Measurements from ENCODE around the gene GMPPA.

GMPPA gene

DNA sequence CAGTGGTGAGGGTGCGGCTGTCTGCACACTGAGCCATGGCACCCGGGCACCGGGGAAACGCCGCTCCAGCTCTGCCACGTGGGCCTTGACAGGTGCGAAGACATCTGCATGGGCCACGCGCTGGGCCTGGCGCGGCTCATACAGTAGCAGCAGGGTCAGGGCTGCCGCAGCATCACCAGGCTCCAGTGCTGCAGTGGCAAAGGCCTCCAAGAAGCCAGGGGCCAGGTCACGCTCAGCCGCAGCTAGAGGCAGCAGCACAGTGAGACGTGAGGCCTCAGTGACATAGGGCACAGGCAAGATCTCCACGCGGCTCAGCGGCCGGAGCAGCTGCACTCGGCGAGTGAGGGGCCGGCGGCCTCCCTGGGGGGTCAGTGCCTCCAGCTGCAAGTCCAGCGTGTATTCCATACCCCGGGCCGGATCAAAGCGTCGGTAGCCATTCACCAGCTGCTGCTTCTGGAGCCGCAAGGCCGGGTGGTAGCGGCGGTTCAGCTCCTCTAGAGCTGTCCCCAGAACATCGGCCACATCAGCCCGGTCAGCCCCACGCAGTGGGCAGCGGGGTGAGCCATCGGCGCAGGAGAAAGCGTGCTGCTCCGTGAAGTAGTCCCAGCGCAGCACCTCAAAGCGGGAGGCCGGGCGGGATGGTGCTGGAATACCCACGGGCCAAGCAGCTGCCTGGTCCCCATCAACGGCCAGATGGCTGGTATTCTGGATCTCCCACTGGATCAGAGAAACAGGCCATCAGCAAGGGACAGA lies 41.4 kb downstream of the GMPPA start:
- H3K27ac ChIP-seq (ENCODE audit: low read depth, low read length), result no peak overlapping the region
- H3K4me1 ChIP-seq (ENCODE audit: control insufficient read depth in 1 of 2, insufficient read depth in 2 of 2, low read length in 2 of 2), result peaks cover 17 to 23% of the 10 kb centered on the region in 2 donors
- H3K9me3 ChIP-seq (ENCODE audit: control insufficient read depth in 1 of 2, low read length in 2 of 2), result no peaks in the 10 kb centered on the region
- H3K27me3 ChIP-seq (ENCODE audit: control insufficient read depth in 1 of 2, insufficient read depth in 2 of 2, low read length in 2 of 2), result no peaks in the 10 kb centered on the region
- no peak overlapping the region for H3K9ac ChIP-seq (ENCODE audit: low read depth in 1 of 2, low read length in 2 of 2)
- no peak overlapping the region for H3K4me3 ChIP-seq (ENCODE audit: low read depth in 1 of 2, low read length in 2 of 2)
- peaks cover 12 to 21% of the 10 kb centered on the region in 2 donors for H3K36me3 ChIP-seq (ENCODE audit: control insufficient read depth in 1 of 2, insufficient read depth in 2 of 2, low read length in 2 of 2)

DNA sequence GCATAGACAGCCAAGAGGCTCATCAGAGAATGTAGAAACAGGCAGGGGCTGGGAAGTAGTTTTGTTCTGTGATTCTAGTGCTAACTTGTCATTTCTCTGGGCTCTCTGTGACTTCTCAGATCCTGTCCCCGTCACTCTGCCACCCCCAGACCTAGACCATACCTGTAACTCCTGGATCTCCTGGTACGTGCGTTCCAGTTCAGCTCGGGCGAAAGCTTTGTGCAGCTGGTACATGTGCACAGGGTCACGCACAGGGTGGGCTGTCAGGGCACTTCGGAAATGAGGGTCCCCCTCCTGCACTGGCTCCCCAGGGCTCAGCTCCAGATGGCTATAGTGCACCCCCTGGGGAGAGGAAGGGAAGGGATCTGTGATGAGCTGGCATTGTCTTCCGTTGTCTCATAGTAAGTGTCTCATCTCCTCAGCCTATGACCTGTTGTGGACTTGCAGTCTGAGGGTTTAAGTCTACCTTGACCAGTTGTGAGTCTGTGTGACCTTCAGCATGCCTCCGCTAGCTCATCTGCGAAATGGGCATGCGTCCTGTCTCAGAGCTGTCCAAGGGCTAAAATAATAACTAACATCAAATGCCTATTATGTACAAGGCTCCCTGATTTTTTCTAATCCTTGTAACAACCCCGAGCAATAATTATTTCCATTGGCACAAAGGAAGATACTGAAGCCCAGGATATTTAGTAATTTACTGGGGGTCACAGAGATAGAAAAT lies 42.3 kb downstream of the GMPPA start:
- Histone ChIP-seq H3K9me3 (ENCODE audit: control insufficient read depth in 1 of 2, low read length in 2 of 2) (no peaks in the 10 kb centered on the region), H3K4me3 (ENCODE audit: low read depth in 1 of 2, low read length in 2 of 2) (no peak overlapping the region), H3K4me1 (ENCODE audit: control insufficient read depth in 1 of 2, insufficient read depth in 2 of 2, low read length in 2 of 2) (peaks cover 24 to 30% of the 10 kb centered on the region in 2 donors), H3K36me3 (ENCODE audit: control insufficient read depth in 1 of 2, insufficient read depth in 2 of 2, low read length in 2 of 2) (peaks cover 12 to 21% of the 10 kb centered on the region in 2 donors), H3K27ac (ENCODE audit: low read depth, low read length) (no peak overlapping the region), H3K9ac (ENCODE audit: low read depth in 1 of 2, low read length in 2 of 2) (no peak overlapping the region), H3K27me3 (ENCODE audit: control insufficient read depth in 1 of 2, insufficient read depth in 2 of 2, low read length in 2 of 2) (no peaks in the 10 kb centered on the region)

DNA sequence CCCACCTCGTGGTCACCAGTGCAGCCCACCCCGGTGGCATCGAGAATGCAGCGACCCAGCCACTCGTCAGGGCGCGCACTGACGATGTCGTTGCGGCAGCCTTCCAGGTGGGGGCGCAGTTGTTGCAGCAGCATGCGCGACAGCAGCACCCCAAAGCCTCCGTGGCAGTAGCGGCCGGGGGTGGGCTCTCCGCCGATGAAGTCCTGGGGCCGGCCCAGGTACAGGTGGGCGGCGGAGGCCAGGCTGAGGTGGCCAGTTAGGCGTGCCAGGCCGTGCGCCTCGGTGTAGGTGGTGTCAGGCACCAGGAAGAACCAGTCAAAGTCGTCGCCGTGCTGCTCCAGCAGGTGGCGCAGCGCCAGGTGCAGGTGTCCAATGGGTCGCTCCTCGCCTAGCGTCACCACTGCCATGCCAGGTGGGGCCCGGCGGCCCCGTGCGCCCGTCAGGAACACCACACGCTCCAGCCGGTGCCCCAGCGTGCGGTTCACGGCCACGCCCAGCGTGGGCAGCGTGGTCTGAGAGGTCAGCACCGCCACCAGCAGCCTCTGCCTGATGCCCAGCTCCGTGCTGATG lies 43.0 kb downstream of the GMPPA start:
- peak overlapping the region; percentile 61 to 77 for H3K9ac ChIP-seq (ENCODE audit: low read depth in 1 of 2, low read length in 2 of 2)
- no peaks in the 10 kb centered on the region for H3K9me3 ChIP-seq (ENCODE audit: control insufficient read depth in 1 of 2, low read length in 2 of 2)
- H3K4me1 ChIP-seq (ENCODE audit: control insufficient read depth in 1 of 2, insufficient read depth in 2 of 2, low read length in 2 of 2), result peaks cover 28 to 30% of the 10 kb centered on the region in 2 donors
- H3K4me3 ChIP-seq (ENCODE audit: low read depth in 1 of 2, low read length in 2 of 2), result peak overlapping the region; percentile 78 to 91
- no peak overlapping the region for H3K27ac ChIP-seq (ENCODE audit: low read depth, low read length)
- peaks cover 12 to 21% of the 10 kb centered on the region in 2 donors for H3K36me3 ChIP-seq (ENCODE audit: control insufficient read depth in 1 of 2, insufficient read depth in 2 of 2, low read length in 2 of 2)
- no peaks in the 10 kb centered on the region for H3K27me3 ChIP-seq (ENCODE audit: control insufficient read depth in 1 of 2, insufficient read depth in 2 of 2, low read length in 2 of 2)

DNA sequence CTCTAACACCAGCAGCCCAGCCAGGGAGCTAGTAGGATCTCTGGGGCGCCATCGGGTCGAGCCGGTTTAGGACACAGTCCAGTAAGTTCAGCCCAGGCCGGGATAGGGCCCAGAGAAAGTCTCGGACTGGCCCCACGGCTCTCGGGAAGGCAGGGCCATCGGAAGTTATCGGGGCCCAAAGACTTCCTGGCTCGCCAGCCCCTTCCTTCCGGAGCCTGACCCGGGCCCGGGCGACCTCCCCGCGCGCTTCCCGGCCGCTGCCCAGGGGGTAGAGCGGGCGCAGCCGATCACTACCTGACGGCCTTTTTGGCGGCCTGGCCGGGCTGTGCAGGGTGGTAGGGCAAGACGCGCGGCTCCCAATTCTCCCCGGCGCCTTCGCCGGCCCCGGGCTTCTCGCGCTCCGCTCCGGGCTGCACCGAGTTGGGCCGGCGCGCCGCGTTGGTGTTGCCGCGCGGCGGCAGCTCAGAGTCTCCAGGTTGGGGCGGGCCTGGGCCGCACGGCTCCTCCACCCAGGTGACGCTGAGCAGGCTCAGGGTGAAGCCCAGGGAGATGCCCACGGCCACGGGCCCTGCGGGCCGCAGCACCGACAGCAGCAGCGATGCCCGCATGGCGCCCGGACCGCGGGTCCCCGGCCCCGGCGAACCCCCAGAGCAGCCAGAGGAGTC lies 44.4 kb downstream of the GMPPA start:
- peak overlapping the region; percentile 72 to 77 for H3K9ac ChIP-seq (ENCODE audit: low read depth in 1 of 2, low read length in 2 of 2)
- H3K9me3 ChIP-seq (ENCODE audit: control insufficient read depth in 1 of 2, low read length in 2 of 2), result no peaks in the 10 kb centered on the region
- H3K27ac ChIP-seq (ENCODE audit: low read depth, low read length), result peak overlapping the region; percentile 87
- peak overlapping the region; percentile 78 to 91 for H3K4me3 ChIP-seq (ENCODE audit: low read depth in 1 of 2, low read length in 2 of 2)
- peaks cover 12 to 21% of the 10 kb centered on the region in 2 donors for H3K36me3 ChIP-seq (ENCODE audit: control insufficient read depth in 1 of 2, insufficient read depth in 2 of 2, low read length in 2 of 2)
- H3K27me3 ChIP-seq (ENCODE audit: control insufficient read depth in 1 of 2, insufficient read depth in 2 of 2, low read length in 2 of 2), result no peaks in the 10 kb centered on the region
- peaks cover 28 to 30% of the 10 kb centered on the region in 2 donors for H3K4me1 ChIP-seq (ENCODE audit: control insufficient read depth in 1 of 2, insufficient read depth in 2 of 2, low read length in 2 of 2)

DNA sequence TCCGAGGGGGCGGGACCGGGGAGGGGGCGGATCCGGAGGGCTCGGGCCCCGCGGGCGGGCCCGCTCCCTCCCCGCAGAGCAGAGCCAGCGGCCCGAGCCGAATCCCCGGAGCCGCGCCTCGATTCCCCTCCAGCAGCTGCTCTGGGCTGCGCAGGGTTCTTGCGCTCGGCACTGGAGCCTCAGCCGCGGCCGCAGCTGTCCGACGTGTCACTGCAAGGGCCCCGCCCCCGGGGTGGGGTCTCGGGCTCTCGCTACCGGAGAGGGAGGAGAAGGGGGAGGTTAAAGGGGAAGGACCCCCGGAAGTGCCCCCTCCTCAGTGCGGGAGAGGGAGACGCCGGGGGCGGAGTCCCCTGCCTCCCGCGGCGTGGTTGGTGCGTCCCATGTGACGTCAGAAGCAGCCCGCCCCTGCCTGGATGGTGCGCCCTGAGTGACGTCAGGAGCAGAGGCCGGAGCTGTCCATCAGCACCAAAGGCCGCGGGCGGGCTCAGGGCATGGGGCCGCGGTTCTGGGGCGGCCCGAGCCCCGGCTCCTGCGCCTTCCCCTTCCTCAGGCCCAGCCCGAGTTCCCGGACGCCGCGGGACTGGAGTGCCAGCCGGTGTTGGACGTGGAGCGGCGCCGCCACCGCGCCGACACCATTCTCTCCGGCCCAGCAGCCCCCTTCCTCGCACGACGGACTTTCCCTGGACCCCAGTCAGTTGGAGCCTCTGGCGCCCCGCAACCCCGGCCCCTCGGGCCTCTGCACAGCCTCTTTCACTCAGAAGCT lies 45.1 kb downstream of the GMPPA start, which contains the start of the genes CHPF and TMEM198:
Gene CHPF (minus strand): TSS at position 214 of the 763 bp plus-strand sequence. CDS start 271 bp downstream, outside the sequence.
Gene TMEM198 (plus strand): TSS at position 433 of the 763 bp plus-strand sequence. CDS start 700 bp downstream, outside the sequence.
- Histone ChIP-seq H3K4me3 (ENCODE audit: low read depth in 1 of 2, low read length in 2 of 2) (peak within 1 kb of the TSS; percentile 78 to 91), H3K4me1 (ENCODE audit: control insufficient read depth in 1 of 2, insufficient read depth in 2 of 2, low read length in 2 of 2) (peaks cover 28 to 30% of the 10 kb centered on the region in 2 donors), H3K9ac (ENCODE audit: low read depth in 1 of 2, low read length in 2 of 2) (peak within 1 kb of the TSS; percentile 72 to 77), H3K36me3 (ENCODE audit: control insufficient read depth in 1 of 2, insufficient read depth in 2 of 2, low read length in 2 of 2) (peaks cover 12 to 21% of the 10 kb centered on the region in 2 donors), H3K27me3 (ENCODE audit: control insufficient read depth in 1 of 2, insufficient read depth in 2 of 2, low read length in 2 of 2) (no peaks in the 10 kb centered on the region), H3K27ac (ENCODE audit: low read depth, low read length) (peak within 1 kb of the TSS; percentile 87), H3K9me3 (ENCODE audit: control insufficient read depth in 1 of 2, low read length in 2 of 2) (no peaks in the 10 kb centered on the region)

DNA sequence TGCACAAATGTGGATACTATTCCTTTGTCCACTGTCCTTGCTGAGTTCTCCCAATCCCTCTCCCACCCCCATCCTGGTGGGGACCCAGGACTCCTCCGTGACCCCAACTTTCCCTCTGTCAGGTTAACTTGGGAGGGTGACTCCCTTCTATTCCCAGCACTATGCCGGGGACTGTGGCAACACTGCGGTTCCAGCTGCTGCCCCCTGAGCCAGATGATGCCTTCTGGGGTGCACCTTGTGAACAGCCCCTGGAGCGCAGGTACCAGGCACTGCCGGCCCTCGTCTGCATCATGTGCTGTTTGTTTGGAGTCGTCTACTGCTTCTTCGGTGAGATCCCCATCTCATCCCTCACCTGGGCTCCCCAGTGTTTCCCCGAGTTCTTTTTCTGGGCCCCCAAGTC lies 45.9 kb downstream of the GMPPA start:
- H3K4me1 ChIP-seq (ENCODE audit: control insufficient read depth in 1 of 2, insufficient read depth in 2 of 2, low read length in 2 of 2), result peaks cover 28 to 30% of the 10 kb centered on the region in 2 donors
- peaks cover 12 to 15% of the 10 kb centered on the region in 2 donors for H3K36me3 ChIP-seq (ENCODE audit: control insufficient read depth in 1 of 2, insufficient read depth in 2 of 2, low read length in 2 of 2)
- H3K27me3 ChIP-seq (ENCODE audit: control insufficient read depth in 1 of 2, insufficient read depth in 2 of 2, low read length in 2 of 2), result no peaks in the 10 kb centered on the region
- peak overlapping the region; percentile 54 to 78 for H3K4me3 ChIP-seq (ENCODE audit: low read depth in 1 of 2, low read length in 2 of 2)
- no peak overlapping the region for H3K27ac ChIP-seq (ENCODE audit: low read depth, low read length)
- H3K9me3 ChIP-seq (ENCODE audit: control insufficient read depth in 1 of 2, low read length in 2 of 2), result no peaks in the 10 kb centered on the region
- H3K9ac ChIP-seq (ENCODE audit: low read depth in 1 of 2, low read length in 2 of 2), result peak overlapping the region in 1 of 2 donors; percentile 15

DNA sequence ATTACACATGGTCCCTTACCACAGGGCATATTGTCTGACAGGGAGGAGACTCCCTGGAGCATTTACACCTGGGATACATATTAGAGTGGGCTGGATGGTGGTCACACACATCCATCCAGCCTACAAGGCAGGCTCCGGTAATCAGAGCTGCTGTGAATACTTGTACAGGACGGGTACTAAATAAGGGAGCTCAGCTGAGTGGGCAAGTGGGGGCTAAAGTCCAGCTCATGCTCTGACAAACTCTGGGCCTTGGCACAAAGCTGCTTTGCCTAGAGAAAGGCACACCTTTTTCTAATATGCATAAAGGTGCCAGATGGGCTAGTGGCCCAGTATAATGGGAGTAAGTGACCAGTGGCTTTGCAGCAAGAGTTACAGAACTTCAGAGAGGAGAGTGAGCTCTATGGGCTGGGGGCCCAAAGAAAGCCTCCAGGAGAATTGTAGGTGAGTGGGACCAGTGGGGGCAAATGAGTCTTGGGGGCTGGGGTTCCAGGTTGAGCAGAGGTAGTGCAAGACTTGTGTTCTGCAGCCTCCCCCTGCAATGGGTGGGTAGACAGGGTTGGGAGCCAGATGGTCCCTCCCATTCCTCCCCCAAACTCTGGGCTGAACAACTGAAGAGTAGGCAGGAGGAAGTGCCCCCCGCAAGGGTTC lies 46.7 kb downstream of the GMPPA start:
- no peak overlapping the region for H3K9ac ChIP-seq (ENCODE audit: low read depth in 1 of 2, low read length in 2 of 2)
- H3K27me3 ChIP-seq (ENCODE audit: control insufficient read depth in 1 of 2, insufficient read depth in 2 of 2, low read length in 2 of 2), result no peaks in the 10 kb centered on the region
- H3K9me3 ChIP-seq (ENCODE audit: control insufficient read depth in 1 of 2, low read length in 2 of 2), result no peaks in the 10 kb centered on the region
- peaks cover 7 to 8% of the 10 kb centered on the region in 2 donors for H3K36me3 ChIP-seq (ENCODE audit: control insufficient read depth in 1 of 2, insufficient read depth in 2 of 2, low read length in 2 of 2)
- H3K27ac ChIP-seq (ENCODE audit: low read depth, low read length), result no peak overlapping the region
- H3K4me3 ChIP-seq (ENCODE audit: low read depth in 1 of 2, low read length in 2 of 2), result no peak overlapping the region
- peaks cover 28 to 30% of the 10 kb centered on the region in 2 donors for H3K4me1 ChIP-seq (ENCODE audit: control insufficient read depth in 1 of 2, insufficient read depth in 2 of 2, low read length in 2 of 2)

DNA sequence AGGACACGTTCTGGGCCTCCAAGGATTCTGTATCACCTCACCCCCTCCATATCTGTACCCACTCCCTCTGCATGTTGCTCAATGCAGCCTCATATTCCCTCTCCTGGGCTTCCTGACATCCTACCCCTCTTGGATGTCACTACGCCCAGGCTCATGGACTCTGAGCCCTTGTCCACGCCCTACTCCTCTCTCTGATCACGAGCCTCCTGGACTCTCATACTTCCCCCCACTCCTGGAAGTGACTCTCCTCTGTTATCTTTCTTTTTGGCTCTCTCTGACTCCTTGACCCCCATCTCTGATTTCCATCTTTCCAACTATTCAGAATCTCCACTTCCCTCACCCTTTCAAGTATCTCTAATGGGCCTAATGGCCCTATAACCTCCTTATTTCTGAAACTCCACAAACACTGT lies 47.3 kb downstream of the GMPPA start:
- Histone ChIP-seq H3K9ac (ENCODE audit: low read depth in 1 of 2, low read length in 2 of 2) (no peak overlapping the region), H3K9me3 (ENCODE audit: control insufficient read depth in 1 of 2, low read length in 2 of 2) (no peaks in the 10 kb centered on the region), H3K4me3 (ENCODE audit: low read depth in 1 of 2, low read length in 2 of 2) (no peak overlapping the region), H3K27ac (ENCODE audit: low read depth, low read length) (no peak overlapping the region), H3K27me3 (ENCODE audit: control insufficient read depth in 1 of 2, insufficient read depth in 2 of 2, low read length in 2 of 2) (peaks cover 0 to under 1% of the 10 kb centered on the region in 2 donors), H3K4me1 (ENCODE audit: control insufficient read depth in 1 of 2, insufficient read depth in 2 of 2, low read length in 2 of 2) (peaks cover 28 to 30% of the 10 kb centered on the region in 2 donors), H3K36me3 (ENCODE audit: control insufficient read depth in 1 of 2, insufficient read depth in 2 of 2, low read length in 2 of 2) (peaks cover 2% of the 10 kb centered on the region in 2 donors)

DNA sequence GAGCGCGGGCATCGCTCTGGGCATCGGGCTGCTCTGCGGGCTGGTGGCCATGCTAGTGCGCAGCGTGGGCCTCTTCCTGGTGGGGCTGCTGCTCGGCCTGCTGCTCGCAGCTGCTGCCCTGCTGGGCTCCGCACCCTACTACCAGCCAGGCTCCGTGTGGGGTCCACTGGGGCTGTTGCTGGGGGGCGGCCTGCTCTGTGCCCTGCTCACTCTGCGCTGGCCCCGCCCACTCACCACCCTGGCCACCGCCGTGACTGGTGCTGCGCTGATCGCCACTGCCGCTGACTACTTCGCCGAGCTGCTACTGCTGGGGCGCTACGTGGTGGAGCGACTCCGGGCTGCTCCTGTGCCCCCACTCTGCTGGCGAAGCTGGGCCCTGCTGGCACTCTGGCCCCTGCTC lies 48.9 kb downstream of the GMPPA start:
- no peak overlapping the region for H3K9ac ChIP-seq (ENCODE audit: low read depth in 1 of 2, low read length in 2 of 2)
- no peaks in the 10 kb centered on the region for H3K9me3 ChIP-seq (ENCODE audit: control insufficient read depth in 1 of 2, low read length in 2 of 2)
- H3K27me3 ChIP-seq (ENCODE audit: control insufficient read depth in 1 of 2, insufficient read depth in 2 of 2, low read length in 2 of 2), result peaks cover 2 to 10% of the 10 kb centered on the region in 2 donors
- H3K4me1 ChIP-seq (ENCODE audit: control insufficient read depth in 1 of 2, insufficient read depth in 2 of 2, low read length in 2 of 2), result peaks cover 23 to 26% of the 10 kb centered on the region in 2 donors
- no peak overlapping the region for H3K4me3 ChIP-seq (ENCODE audit: low read depth in 1 of 2, low read length in 2 of 2)
- H3K27ac ChIP-seq (ENCODE audit: low read depth, low read length), result no peak overlapping the region
- H3K36me3 ChIP-seq (ENCODE audit: control insufficient read depth in 1 of 2, insufficient read depth in 2 of 2, low read length in 2 of 2), result no peaks in the 10 kb centered on the region
